GM12891 (cell line): ENCODE data around the gene CSRP3.

Experiments used
- DNase-seq: peaks from one replicate; pipeline ENCODE4 v3.0.0; 2011; ENCODE audit warnings: low spot score; ENCODE audit not compliant: insufficient read length
- FAIRE-seq: peaks from 2 replicates; lab custom pipeline; 2011; peaks lifted over from hg19 to GRCh38; lab: Jason Lieb, UNC
- PAX5 ChIP-seq: IDR thresholded peaks from 2 replicates; pipeline ENCODE4 v1.6.1; 2011; ENCODE audit warnings: low read length, moderate library complexity, mild to moderate bottlenecking; ENCODE audit not compliant: insufficient read depth, severe bottlenecking
- POLR2A ChIP-seq: IDR thresholded peaks from 2 replicates; pipeline ENCODE4 v1.6.1; 2011; ENCODE audit warnings: low read depth, low read length, control low read depth
- POLR2AphosphoS5 ChIP-seq: IDR thresholded peaks from 2 replicates; pipeline ENCODE4 v1.6.1; 2011; ENCODE audit warnings: low read depth, low read length, control low read depth
- POU2F2 ChIP-seq: IDR thresholded peaks from 2 replicates; pipeline ENCODE4 v1.6.1; 2011; ENCODE audit warnings: low read depth, mild to moderate bottlenecking, control low read depth, low read length, moderate library complexity
- SPI1 ChIP-seq: IDR thresholded peaks from 2 replicates; pipeline ENCODE4 v1.6.1; 2011; ENCODE audit warnings: low read depth, low read length, control low read depth
- TAF1 ChIP-seq: IDR thresholded peaks from 2 replicates; pipeline ENCODE4 v1.6.1; 2011; ENCODE audit warnings: low read depth, low read length, control low read depth

The CSRP3 gene

GRCh38 chr11:19226378-19227195 lies 24.8 kb upstream of the CSRP3 start:
- no peak for FAIRE-seq
- TF ChIP-seq TAF1 (no peak), PAX5 (no peak), POLR2A (no peak), SPI1 (no peak), POU2F2 (no peak), POLR2AphosphoS5 (no peak)

GRCh38 chr11:19225581-19225980 lies 23.8 kb upstream of the CSRP3 start:
- FAIRE-seq (no peak), DNase-seq (no peak)
- TF ChIP-seq POLR2A (no peak), TAF1 (no peak), POU2F2 (no peak), POLR2AphosphoS5 (no peak), SPI1 (no peak), PAX5 (no peak)

More at GRCh38 chr11:19226378-19227195, 24.8 kb upstream of the CSRP3 start:
- no peak for DNase-seq

- FAIRE-seq (no peak), DNase-seq (no peak)
- TF ChIP-seq SPI1 (no peak), PAX5 (no peak), TAF1 (no peak), POU2F2 (no peak), POLR2A (no peak), POLR2AphosphoS5 (no peak)
These were observed 23.3 kb upstream of the CSRP3 start for GRCh38 chr11:19225123-19225522.

- no peak for FAIRE-seq
- no peak for DNase-seq
- TF ChIP-seq TAF1 (no peak), POU2F2 (no peak), PAX5 (no peak), POLR2A (no peak), POLR2AphosphoS5 (no peak), SPI1 (no peak)
These were observed 19.3 kb upstream of the CSRP3 start for GRCh38 chr11:19220903-19221724.

GRCh38 chr11:19218786-19219460 lies 17.1 kb upstream of the CSRP3 start:
- TF ChIP-seq POU2F2 = no peak
- TF ChIP-seq POLR2A = no peak
- TF ChIP-seq SPI1 = no peak
- no peak for TF ChIP-seq POLR2AphosphoS5
- FAIRE-seq (no peak), DNase-seq (no peak)

GRCh38 chr11:19218216-19218615 lies 16.4 kb upstream of the CSRP3 start:
- no peak for FAIRE-seq
- TF ChIP-seq POU2F2 (no peak), POLR2A (no peak), POLR2AphosphoS5 (no peak), SPI1 (no peak), TAF1 (no peak), PAX5 (no peak)
- DNase-seq = no peak

DNA sequence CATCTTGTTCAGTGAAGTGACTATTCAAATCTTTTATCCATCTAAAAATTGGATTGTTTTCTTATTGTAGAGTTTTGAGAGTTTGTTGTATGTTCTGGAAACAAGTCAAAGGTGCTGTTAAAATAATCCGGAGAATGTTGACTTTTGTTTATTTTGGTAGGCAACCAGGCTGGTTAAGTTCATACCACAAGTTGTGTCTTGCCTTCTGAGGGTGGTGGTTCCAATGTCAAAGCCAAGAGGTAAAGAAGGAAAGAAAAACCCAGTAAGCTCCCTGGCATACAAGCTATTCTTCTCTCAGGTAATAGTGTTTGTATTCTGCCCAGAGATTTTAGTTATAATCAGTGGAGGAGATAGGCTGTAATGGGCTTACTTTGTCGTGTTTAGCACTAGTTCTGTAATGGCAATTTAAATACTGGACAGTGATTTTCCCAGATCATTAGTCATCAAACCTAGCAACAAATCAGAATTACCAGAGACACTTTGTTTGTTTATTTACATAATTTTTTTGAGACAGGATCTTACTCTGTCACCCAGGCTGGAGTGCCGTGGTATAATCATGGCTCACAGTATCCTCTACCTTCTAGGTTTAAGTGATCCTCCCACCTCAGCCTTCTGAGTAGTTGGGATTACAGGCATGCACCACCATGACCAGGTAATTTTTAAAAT lies 15.1 kb upstream of the CSRP3 start:
- TF ChIP-seq POU2F2 = no peak
- TF ChIP-seq PAX5 = no peak
- TF ChIP-seq POLR2A = no peak
- TF ChIP-seq SPI1 = no peak
- no peak for TF ChIP-seq TAF1
- TF ChIP-seq POLR2AphosphoS5 = no peak
- no peak for DNase-seq
- no peak for FAIRE-seq

GRCh38 chr11:19216021-19216420 lies 14.2 kb upstream of the CSRP3 start:
- DNase-seq = no peak
- no peak for FAIRE-seq
- TF ChIP-seq POLR2AphosphoS5 (no peak), TAF1 (no peak), POLR2A (no peak), SPI1 (no peak)

DNA sequence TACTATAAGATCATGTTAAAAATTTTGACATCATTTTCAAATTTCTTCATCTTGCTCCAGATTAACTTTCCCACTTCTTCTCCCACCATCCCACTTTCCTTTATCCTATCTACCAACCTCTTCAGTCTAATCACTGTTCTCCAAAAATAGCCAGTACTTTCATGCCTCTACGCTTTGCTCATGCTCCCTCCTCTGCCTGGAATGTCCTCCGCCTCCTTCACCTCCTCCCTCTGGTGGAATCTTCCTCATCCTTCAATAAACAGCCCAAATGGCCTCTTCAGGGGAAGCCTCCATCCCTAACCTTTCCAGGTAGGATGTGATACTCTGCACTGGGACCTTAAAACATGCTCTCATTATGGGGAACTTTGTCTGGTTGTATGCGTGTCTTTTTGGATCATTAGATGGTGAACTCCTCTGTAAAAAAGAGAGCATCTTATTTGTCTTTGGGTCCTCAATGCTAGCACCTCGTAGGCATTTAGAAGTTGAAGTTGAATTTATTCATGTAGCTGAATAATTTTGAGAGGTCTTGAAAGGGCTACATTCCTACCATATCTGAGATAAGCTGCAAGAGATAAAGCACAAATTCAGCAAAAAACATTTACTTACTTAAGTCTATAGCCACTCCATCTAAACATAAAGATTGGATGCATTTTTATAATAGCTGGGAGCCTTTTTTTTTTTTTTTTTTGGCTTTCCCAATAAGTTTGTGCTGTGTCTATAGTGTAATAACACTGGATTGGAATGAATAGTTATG lies 8.0 kb upstream of the CSRP3 start:
- DNase-seq (no peak), FAIRE-seq (no peak)
- TF ChIP-seq TAF1 = no peak
- TF ChIP-seq SPI1 = no peak
- no peak for TF ChIP-seq POU2F2
- TF ChIP-seq PAX5 = no peak
- no peak for TF ChIP-seq POLR2A
- TF ChIP-seq POLR2AphosphoS5 = no peak
